Naive thymus-derived CD8-positive, alpha-beta T cell (primary cell): ENCODE measurements around the gene ADIPOR2. TPM values are rescaled to one million over a fixed set of nuclear protein-coding genes. Genes with fewer than 3 reads are reported as not detected.

Source experiments
- ATAC-seq, 2 donors: fragments of 150-1000 bp; cut with Tn5 transposase in 1 of 2; sonication (Bioruptor Pico), chemical (Tn5 transposase) in 1 of 2; 1 replicate in 1 of 2; 2 replicates in 1 of 2; pipeline ENCODE4 v1.10.0; 2021; ENCODE audit warnings: mild to moderate bottlenecking in 2 of 2, moderate library complexity in 2 of 2
- POLR2A ChIA-PET: fragments of 350-600 bp; sonication (Branson Sonifier 250); formaldehyde crosslinking; loops from one replicate; lab custom pipeline; 2021; ENCODE audit warnings: antibody characterized with exemption; lab: Charles Lee
- DNase-seq, 10 donors: peaks; one replicate each; pipeline versions ENCODE4 v3.0.0 to v3.0.0-alpha.2; 2020 to 2022
- H3K27ac Mint-ChIP-seq, 10 donors: one replicate each; pipeline ENCODE4 v1.8.0; 2020 to 2022; ENCODE audit warnings: mild to moderate bottlenecking in 10 of 10, mixed read lengths in 10 of 10, moderate library complexity in 4 of 10, inconsistent platforms in 1 of 10
- H3K27me3 Mint-ChIP-seq, 5 donors: one replicate each; pipeline ENCODE4 v1.8.0; 2021 to 2022; ENCODE audit warnings: mixed read lengths in 5 of 5
- H3K36me3 Mint-ChIP-seq, 3 donors: one replicate each; pipeline ENCODE4 v1.8.0; 2020 to 2022; ENCODE audit warnings: mixed read lengths in 3 of 3, mild to moderate bottlenecking in 2 of 3, inconsistent platforms in 1 of 3
- H3K4me1 Mint-ChIP-seq, 4 donors: one replicate each; pipeline ENCODE4 v1.8.0; 2021 to 2022; ENCODE audit warnings: mixed read lengths in 4 of 4
- H3K4me3 Mint-ChIP-seq, 10 donors: one replicate each; pipeline ENCODE4 v1.8.0; 2020 to 2022; ENCODE audit warnings: mild to moderate bottlenecking in 10 of 10, mixed read lengths in 10 of 10, moderate library complexity in 6 of 10, inconsistent platforms in 1 of 10
- H3K9me3 Mint-ChIP-seq, 9 donors: one replicate each; pipeline ENCODE4 v1.8.0; 2020 to 2022; ENCODE audit warnings: mixed read lengths in 9 of 9, mild to moderate bottlenecking in 3 of 9, inconsistent platforms in 1 of 9, moderate library complexity in 1 of 9
- polyA plus RNA-seq, 3 donors: library from polyadenylated mRNA; unstranded; fragments of 300-500 nt; fragmentation: Illumina TruSeq; gene quantifications; one replicate each; pipeline ENCODE4 v1.2.3, GENCODE V29; 2021
- total RNA-seq, 8 experiments: library from RNA in 2 of 8; stranded (reverse) in 2 of 8; gene quantifications; one replicate each; pipeline ENCODE4 v1.2.3 and lab custom pipeline; 2021 to 2026

The ADIPOR2 gene
- total RNA-seq (10 to 100 TPM; 38.5 to 39.9 TPM), polyA plus RNA-seq (1 to 10 TPM; 2.0 to 3.2 (median 3.0) TPM), total RNA-seq (lab: John Stamatoyannopoulos, UW) (35.0 to 107 (median 70.6) reads per million in 6 experiments)

- Mint-ChIP-seq H3K27me3 (peaks cover 0 to 3% (median 0%) of the 10 kb centered on the region in 5 donors), H3K9me3 (no peaks in the 10 kb centered on the region), H3K4me1 (peaks cover 12 to 50% (median 46%) of the 10 kb centered on the region in 4 donors), H3K27ac (peak within 1 kb of the TSS; percentile 97 to 99 (median 99)), H3K4me3 (peak within 1 kb of the TSS; percentile 91 to 99 (median 94)), H3K36me3 (peaks cover 0 to 7% (median 0%) of the 10 kb centered on the region in 3 donors)
- POLR2A ChIA-PET, result interaction anchor here (0.6 to 2.0 kb wide), 10 partner anchors 12 to 344 kb away, joined by 3 to 9 read pairs (median 4); no protein-coding TSS in a partner anchor
- peak; percentile 88 to 96 (median 92) for DNase-seq
- peak; percentile 98 for ATAC-seq
Measured at GRCh38 chr12:1690578-1691122, at the start of gene ADIPOR2. Gene ADIPOR2 (plus strand): TSS chr12:1691070. CDS start chr12:1754344, 63,274 bp downstream.

GRCh38 chr12:1642513-1642912 lies 48.4 kb upstream of the ADIPOR2 start:
- Mint-ChIP-seq H3K36me3 (no peaks in the 10 kb centered on the region), H3K4me1 (peaks cover 0 to 14% (median 3%) of the 10 kb centered on the region in 4 donors), H3K27me3 (peaks cover 0 to 5% (median 2%) of the 10 kb centered on the region in 5 donors), H3K27ac (peak overlapping the region in 1 of 10 donors; percentile 59), H3K4me3 (no peak overlapping the region), H3K9me3 (no peaks in the 10 kb centered on the region)
- ATAC-seq (no peak), DNase-seq (no peak)
- POLR2A ChIA-PET, result no interaction called here

- POLR2A ChIA-PET, result no interaction called here
Measured at GRCh38 chr12:1643043-1643442, 47.8 kb upstream of the ADIPOR2 start.

GRCh38 chr12:1643905-1644533 lies 46.9 kb upstream of the ADIPOR2 start:
- Mint-ChIP-seq H3K4me1 (peaks cover 0 to 14% (median 3%) of the 10 kb centered on the region in 4 donors), H3K36me3 (no peaks in the 10 kb centered on the region), H3K9me3 (no peaks in the 10 kb centered on the region), H3K4me3 (no peak overlapping the region), H3K27ac (no peak overlapping the region), H3K27me3 (peaks cover 0 to 6% (median 3%) of the 10 kb centered on the region in 5 donors)
- POLR2A ChIA-PET, result no interaction called here
- ATAC-seq, result no peak
- no peak for DNase-seq

More at GRCh38 chr12:1643043-1643442, 47.8 kb upstream of the ADIPOR2 start:
- ATAC-seq (no peak), DNase-seq (no peak)
- H3K4me3 Mint-ChIP-seq, result no peak overlapping the region
- H3K9me3 Mint-ChIP-seq, result no peaks in the 10 kb centered on the region
- peaks cover 0 to 6% (median 2%) of the 10 kb centered on the region in 5 donors for H3K27me3 Mint-ChIP-seq
- no peaks in the 10 kb centered on the region for H3K36me3 Mint-ChIP-seq
- no peak overlapping the region for H3K27ac Mint-ChIP-seq
- peaks cover 0 to 14% (median 3%) of the 10 kb centered on the region in 4 donors for H3K4me1 Mint-ChIP-seq

- POLR2A ChIA-PET, result interaction anchor here (1.5 kb wide), 1 partner anchor 10 kb away, joined by 3 read pairs; no protein-coding TSS in a partner anchor
Measured at GRCh38 chr12:1644534-1645438, 46.1 kb upstream of the ADIPOR2 start.

GRCh38 chr12:1645819-1646218 lies 45.1 kb upstream of the ADIPOR2 start:
- peaks cover 0 to 14% (median 3%) of the 10 kb centered on the region in 4 donors for H3K4me1 Mint-ChIP-seq
- H3K36me3 Mint-ChIP-seq, result no peaks in the 10 kb centered on the region
- DNase-seq (no peak), ATAC-seq (no peak)
- POLR2A ChIA-PET, result interaction anchor here (1.5 kb wide), 1 partner anchor 11 kb away, joined by 3 read pairs; no protein-coding TSS in a partner anchor
- H3K27me3 Mint-ChIP-seq, result peaks cover 0 to 13% (median 10%) of the 10 kb centered on the region in 5 donors
- peak overlapping the region in 1 of 10 donors; percentile 25 for H3K27ac Mint-ChIP-seq
- H3K4me3 Mint-ChIP-seq, result no peak overlapping the region
- no peaks in the 10 kb centered on the region for H3K9me3 Mint-ChIP-seq

More at GRCh38 chr12:1644534-1645438, 46.1 kb upstream of the ADIPOR2 start:
- no peak for DNase-seq
- ATAC-seq, result no peak
- H3K4me3 Mint-ChIP-seq, result no peak overlapping the region
- H3K27me3 Mint-ChIP-seq, result peaks cover 0 to 9% (median 7%) of the 10 kb centered on the region in 5 donors
- peak overlapping the region in 1 of 10 donors; percentile 41 for H3K27ac Mint-ChIP-seq
- no peaks in the 10 kb centered on the region for H3K9me3 Mint-ChIP-seq
- no peaks in the 10 kb centered on the region for H3K36me3 Mint-ChIP-seq
- peaks cover 0 to 14% (median 3%) of the 10 kb centered on the region in 4 donors for H3K4me1 Mint-ChIP-seq

- H3K27ac Mint-ChIP-seq, result peak overlapping the region in 1 of 10 donors; percentile 52
- H3K4me1 Mint-ChIP-seq, result peaks cover 0 to 14% (median 3%) of the 10 kb centered on the region in 4 donors
- H3K4me3 Mint-ChIP-seq, result no peak overlapping the region
- peaks cover 2 to 16% (median 11%) of the 10 kb centered on the region in 5 donors for H3K27me3 Mint-ChIP-seq
- POLR2A ChIA-PET, result interaction anchor here (1.3 kb wide), 1 partner anchor 144 kb away, joined by 4 read pairs; no protein-coding TSS in a partner anchor
- no peaks in the 10 kb centered on the region for H3K36me3 Mint-ChIP-seq
- DNase-seq (no peak), ATAC-seq (no peak)
- H3K9me3 Mint-ChIP-seq, result no peaks in the 10 kb centered on the region
Measured at GRCh38 chr12:1646569-1647284, 44.1 kb upstream of the ADIPOR2 start.

- no peak for DNase-seq
- Mint-ChIP-seq H3K27ac (peak overlapping the region in 1 of 10 donors; percentile 52), H3K9me3 (no peaks in the 10 kb centered on the region), H3K27me3 (peaks cover 2 to 18% (median 13%) of the 10 kb centered on the region in 5 donors), H3K4me1 (peaks cover 0 to 14% (median 3%) of the 10 kb centered on the region in 4 donors), H3K4me3 (no peak overlapping the region), H3K36me3 (no peaks in the 10 kb centered on the region)
- POLR2A ChIA-PET, result interaction anchor here (1.3 kb wide), 1 partner anchor 144 kb away, joined by 4 read pairs; no protein-coding TSS in a partner anchor
- ATAC-seq, result no peak
Measured at GRCh38 chr12:1647285-1647669, 43.6 kb upstream of the ADIPOR2 start.

- DNase-seq (no peak), ATAC-seq (no peak)
- POLR2A ChIA-PET, result no interaction called here
- H3K27ac Mint-ChIP-seq, result no peak overlapping the region
- H3K4me1 Mint-ChIP-seq, result peaks cover 0 to 9% (median 4%) of the 10 kb centered on the region in 4 donors
- H3K9me3 Mint-ChIP-seq, result no peaks in the 10 kb centered on the region
- H3K27me3 Mint-ChIP-seq, result peaks cover 2 to 18% (median 13%) of the 10 kb centered on the region in 5 donors
- H3K36me3 Mint-ChIP-seq, result no peaks in the 10 kb centered on the region
- no peak overlapping the region for H3K4me3 Mint-ChIP-seq
Measured at GRCh38 chr12:1650260-1650977, 40.5 kb upstream of the ADIPOR2 start.

GRCh38 chr12:1650978-1651361 lies 39.9 kb upstream of the ADIPOR2 start:
- POLR2A ChIA-PET, result no interaction called here
- Mint-ChIP-seq H3K27ac (no peak overlapping the region), H3K4me3 (no peak overlapping the region), H3K36me3 (no peaks in the 10 kb centered on the region), H3K9me3 (no peaks in the 10 kb centered on the region), H3K27me3 (peaks cover 2 to 18% (median 13%) of the 10 kb centered on the region in 5 donors), H3K4me1 (peaks cover 0 to 9% (median 2%) of the 10 kb centered on the region in 4 donors)
- DNase-seq (no peak), ATAC-seq (no peak)

GRCh38 chr12:1651946-1652345 lies 38.9 kb upstream of the ADIPOR2 start:
- Mint-ChIP-seq H3K4me3 (no peak overlapping the region), H3K27ac (no peak overlapping the region), H3K9me3 (no peaks in the 10 kb centered on the region), H3K36me3 (no peaks in the 10 kb centered on the region), H3K4me1 (peaks cover 0 to 5% (median 2%) of the 10 kb centered on the region in 4 donors), H3K27me3 (peaks cover 2 to 18% (median 13%) of the 10 kb centered on the region in 5 donors)
- DNase-seq, result no peak
- ATAC-seq, result no peak
- POLR2A ChIA-PET, result interaction anchor here (0.6 to 3.8 kb wide), 3 partner anchors 139 to 814 kb away, joined by 3 to 57 read pairs (median 3); no protein-coding TSS in a partner anchor
